Fibroblast of pulmonary artery (primary cell): ENCODE data around the gene NCOA4.

ENCODE experiments used
- DNase-seq: peaks from one replicate; pipeline ENCODE4 v3.0.0-alpha.2; 2010; ENCODE audit warnings: low read depth
- H3K4me3 ChIP-seq: replicated peaks from 2 replicates; pipeline ENCODE4 v1.5.1; 2011; ENCODE audit warnings: low read depth, mild to moderate bottlenecking, control low read depth, low read length, moderate library complexity
- CTCF ChIP-seq: IDR thresholded peaks from 2 replicates; pipeline ENCODE4 v1.5.1; 2011; ENCODE audit warnings: mild to moderate bottlenecking, control low read depth, low read length, inconsistent platforms; ENCODE audit errors: missing control alignments

NCOA4 gene

GRCh38 chr10:46028584-46029460, 1.6 kb downstream of the NCOA4 start:
- H3K4me3 ChIP-seq = peak overlapping the region; percentile 89
- peak; percentile 81 for DNase-seq
- peak; percentile 78 for TF ChIP-seq CTCF

GRCh38 chr10:46026106-46026505, 4.3 kb downstream of the NCOA4 start:
- no peak for TF ChIP-seq CTCF
- DNase-seq = no peak
- H3K4me3 ChIP-seq = no peak overlapping the region

- no peak overlapping the region for H3K4me3 ChIP-seq
- no peak for TF ChIP-seq CTCF
- no peak for DNase-seq
Observed at GRCh38 chr10:46025406-46025805, 5.0 kb downstream of the NCOA4 start.

- no peak overlapping the region for H3K4me3 ChIP-seq
- TF ChIP-seq CTCF = no peak
- DNase-seq = no peak
Observed at GRCh38 chr10:46024948-46025347, 5.5 kb downstream of the NCOA4 start.

DNA sequence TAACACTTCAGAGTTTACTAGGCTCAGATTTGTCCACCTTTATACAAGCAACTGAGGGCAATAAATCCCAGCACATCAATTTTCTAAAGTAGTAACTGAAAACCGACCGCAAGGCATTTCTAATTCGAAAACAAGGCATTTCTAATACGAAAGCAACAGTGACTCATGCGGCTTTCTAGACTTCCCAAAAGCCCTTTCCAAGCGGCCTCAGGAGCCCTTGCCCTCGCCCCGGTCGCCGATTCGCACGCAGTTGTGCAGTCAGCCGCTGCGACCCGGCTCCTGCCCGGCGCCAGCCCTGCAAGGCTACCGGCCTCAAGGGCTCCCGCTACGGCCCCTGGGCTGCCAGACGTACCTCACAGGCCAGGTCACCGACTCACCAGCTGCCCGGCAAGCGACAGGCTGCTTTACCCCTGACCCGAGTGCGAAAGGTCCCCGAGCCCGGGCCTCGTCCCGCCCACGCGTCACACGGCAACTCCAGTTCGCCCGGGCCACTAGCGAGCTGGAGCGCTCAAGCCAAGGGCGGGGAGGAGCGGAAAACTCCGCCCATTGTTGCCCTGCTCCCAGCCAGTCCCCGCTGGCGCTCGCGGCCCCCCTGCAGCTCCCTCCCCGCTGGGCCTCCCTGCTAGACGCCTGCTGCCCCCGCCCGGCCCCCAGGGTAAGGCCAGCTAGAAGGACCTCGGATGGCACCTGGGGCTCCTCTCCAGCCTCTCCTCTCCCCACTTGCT, 7.3 kb downstream of the NCOA4 start:
- peak; percentile 92 for DNase-seq
- H3K4me3 ChIP-seq = peak overlapping the region; percentile 65
- TF ChIP-seq CTCF = no peak

GRCh38 chr10:46020344-46020657, 10.1 kb downstream of the NCOA4 start:
- H3K4me3 ChIP-seq = no peak overlapping the region
- DNase-seq = no peak
- no peak for TF ChIP-seq CTCF
